ENCODE measurements around the gene ANKRD44.

- TF ChIP-seq CTCF (IDR thresholded peaks at IDR 0.05; ENCODE audit: low read depth, low read length) (no peak), POLR2A (IDR thresholded peaks at IDR 0.05; ENCODE audit: extremely low read depth, insufficient read length) (no peak), MAX (IDR thresholded peaks at IDR 0.05; ENCODE audit: low read depth, low read length) (no peak)
Observed at GRCh38 chr2:197109326-197109725, 201.3 kb downstream of the ANKRD44 start.

All from NB4 (cell line).